ENCODE data around the gene KLK15.

DNA sequence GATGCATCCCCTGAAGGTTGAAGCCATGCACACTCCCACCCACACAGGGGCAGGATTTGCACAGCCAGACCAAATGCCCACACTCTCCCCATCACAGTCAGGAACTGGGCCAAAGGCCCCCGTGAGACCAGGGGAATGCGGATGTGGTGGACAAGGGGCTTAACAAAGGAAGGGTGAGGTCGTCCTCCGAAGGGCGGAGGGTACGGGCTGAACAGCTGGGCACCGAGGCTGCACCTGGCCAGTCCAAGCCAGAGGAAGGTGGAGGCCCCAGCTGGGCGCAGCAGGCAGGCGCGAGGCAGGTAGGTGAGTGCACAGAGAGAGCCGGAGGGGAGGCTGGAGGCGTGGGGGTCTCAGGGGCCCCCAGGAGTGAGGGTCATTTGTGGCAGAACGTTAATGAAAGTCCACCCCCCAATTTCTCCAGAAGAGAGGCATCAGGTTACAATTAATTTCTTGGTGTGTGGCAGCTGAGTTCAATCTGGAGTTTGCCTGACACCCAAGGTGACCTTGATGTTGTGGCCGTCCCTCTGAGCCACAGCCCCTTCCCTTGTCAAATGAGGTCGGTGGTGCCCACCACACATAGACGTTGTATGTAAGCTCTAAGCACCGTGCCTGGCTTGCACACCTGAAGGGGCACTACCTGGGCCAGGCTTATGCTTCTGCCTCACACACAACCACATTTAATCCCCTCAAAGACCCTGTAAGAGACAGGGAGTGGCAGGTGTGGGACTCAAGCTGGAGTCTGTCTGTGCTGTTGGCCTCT, 2.9 kb downstream of the KLK15 start:
- TF ChIP-seq, protein P1, sequence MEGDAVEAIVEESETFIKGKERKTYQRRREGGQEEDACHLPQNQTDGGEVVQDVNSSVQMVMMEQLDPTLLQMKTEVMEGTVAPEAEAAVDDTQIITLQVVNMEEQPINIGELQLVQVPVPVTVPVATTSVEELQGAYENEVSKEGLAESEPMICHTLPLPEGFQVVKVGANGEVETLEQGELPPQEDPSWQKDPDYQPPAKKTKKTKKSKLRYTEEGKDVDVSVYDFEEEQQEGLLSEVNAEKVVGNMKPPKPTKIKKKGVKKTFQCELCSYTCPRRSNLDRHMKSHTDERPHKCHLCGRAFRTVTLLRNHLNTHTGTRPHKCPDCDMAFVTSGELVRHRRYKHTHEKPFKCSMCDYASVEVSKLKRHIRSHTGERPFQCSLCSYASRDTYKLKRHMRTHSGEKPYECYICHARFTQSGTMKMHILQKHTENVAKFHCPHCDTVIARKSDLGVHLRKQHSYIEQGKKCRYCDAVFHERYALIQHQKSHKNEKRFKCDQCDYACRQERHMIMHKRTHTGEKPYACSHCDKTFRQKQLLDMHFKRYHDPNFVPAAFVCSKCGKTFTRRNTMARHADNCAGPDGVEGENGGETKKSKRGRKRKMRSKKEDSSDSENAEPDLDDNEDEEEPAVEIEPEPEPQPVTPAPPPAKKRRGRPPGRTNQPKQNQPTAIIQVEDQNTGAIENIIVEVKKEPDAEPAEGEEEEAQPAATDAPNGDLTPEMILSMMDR (IDR thresholded peaks at IDR 0.05), result no peak
- no peak for TF ChIP-seq POLR2A (IDR thresholded peaks at IDR 0.05)

Measured in heart left ventricle (tissue), 13 donors.